Loucy (cell line): Measurements from ENCODE around the gene UBR4.

Source experiments
- CTCF ChIP-seq: fragments of 200-600 bp; sonication (generic); conservative IDR thresholded peaks from 2 replicates; pipeline ENCODE4 v1.5.1; 2014; ENCODE audit warnings: mild to moderate bottlenecking, antibody characterized with exemption, low read length
- EZH2phosphoT487 ChIP-seq: fragments of 200-600 bp; IDR thresholded peaks from 2 replicates; pipeline ENCODE4 v1.6.1; 2018; ENCODE audit warnings: antibody characterized with exemption, mild to moderate bottlenecking, moderate library complexity, borderline replicate concordance

GRCh38 chr1:19040010-19040680, 169.9 kb downstream of the UBR4 start:
- TF ChIP-seq CTCF (no peak), EZH2phosphoT487 (no peak)
